Measurements from ENCODE around the gene GPC5.

GPC5 gene

GRCh38 chr13:92164822-92165221 is 766.4 kb downstream of the GPC5 start:
- Histone ChIP-seq H3K9ac (ENCODE audit: low read depth, low read length) (no peak overlapping the region), H3K9me3 (ENCODE audit: control insufficient read depth, insufficient read depth, low read length) (no peaks in the 10 kb centered on the region), H3K36me3 (ENCODE audit: insufficient read depth, low read length) (no peaks in the 10 kb centered on the region), H3K4me1 (ENCODE audit: insufficient read depth, low read length) (no peaks in the 10 kb centered on the region)

- Histone ChIP-seq H3K36me3 (ENCODE audit: insufficient read depth, low read length) (no peaks in the 10 kb centered on the region), H3K4me1 (ENCODE audit: insufficient read depth, low read length) (no peaks in the 10 kb centered on the region), H3K9ac (ENCODE audit: low read depth, low read length) (no peak overlapping the region), H3K9me3 (ENCODE audit: control insufficient read depth, insufficient read depth, low read length) (no peaks in the 10 kb centered on the region)
Measured at GRCh38 chr13:92172191-92172590, 773.8 kb downstream of the GPC5 start.

- no peaks in the 10 kb centered on the region for H3K36me3 ChIP-seq (ENCODE audit: insufficient read depth, low read length)
- H3K4me1 ChIP-seq (ENCODE audit: insufficient read depth, low read length), result no peaks in the 10 kb centered on the region
- no peak overlapping the region for H3K9ac ChIP-seq (ENCODE audit: low read depth, low read length)
- no peaks in the 10 kb centered on the region for H3K9me3 ChIP-seq (ENCODE audit: control insufficient read depth, insufficient read depth, low read length)
Measured at GRCh38 chr13:92173254-92173653, 774.8 kb downstream of the GPC5 start.

GRCh38 chr13:92175330-92175729 is 776.9 kb downstream of the GPC5 start:
- Histone ChIP-seq H3K9ac (ENCODE audit: low read depth, low read length) (no peak overlapping the region), H3K36me3 (ENCODE audit: insufficient read depth, low read length) (no peaks in the 10 kb centered on the region), H3K4me1 (ENCODE audit: insufficient read depth, low read length) (no peaks in the 10 kb centered on the region), H3K9me3 (ENCODE audit: control insufficient read depth, insufficient read depth, low read length) (no peaks in the 10 kb centered on the region)

GRCh38 chr13:92177966-92178365 is 779.5 kb downstream of the GPC5 start:
- H3K9me3 ChIP-seq (ENCODE audit: control insufficient read depth, insufficient read depth, low read length), result no peaks in the 10 kb centered on the region
- H3K9ac ChIP-seq (ENCODE audit: low read depth, low read length), result no peak overlapping the region
- no peaks in the 10 kb centered on the region for H3K36me3 ChIP-seq (ENCODE audit: insufficient read depth, low read length)
- no peaks in the 10 kb centered on the region for H3K4me1 ChIP-seq (ENCODE audit: insufficient read depth, low read length)

- Histone ChIP-seq H3K4me1 (ENCODE audit: insufficient read depth, low read length) (no peaks in the 10 kb centered on the region), H3K36me3 (ENCODE audit: insufficient read depth, low read length) (no peaks in the 10 kb centered on the region), H3K9ac (ENCODE audit: low read depth, low read length) (no peak overlapping the region), H3K9me3 (ENCODE audit: control insufficient read depth, insufficient read depth, low read length) (no peaks in the 10 kb centered on the region)
Measured at GRCh38 chr13:92179223-92179622, 780.8 kb downstream of the GPC5 start.

- H3K9me3 ChIP-seq (ENCODE audit: control insufficient read depth, insufficient read depth, low read length), result peaks cover 5% of the 10 kb centered on the region; the same call in 1 of the 2 replicates
- H3K36me3 ChIP-seq (ENCODE audit: insufficient read depth, low read length), result no peaks in the 10 kb centered on the region
- H3K4me1 ChIP-seq (ENCODE audit: insufficient read depth, low read length), result no peaks in the 10 kb centered on the region
- no peak overlapping the region for H3K9ac ChIP-seq (ENCODE audit: low read depth, low read length)
Measured at GRCh38 chr13:92187378-92187989, 789.1 kb downstream of the GPC5 start.

GRCh38 chr13:92188574-92188973 is 790.2 kb downstream of the GPC5 start:
- no peak overlapping the region for H3K9ac ChIP-seq (ENCODE audit: low read depth, low read length)
- H3K4me1 ChIP-seq (ENCODE audit: insufficient read depth, low read length), result no peaks in the 10 kb centered on the region
- no peaks in the 10 kb centered on the region for H3K36me3 ChIP-seq (ENCODE audit: insufficient read depth, low read length)
- H3K9me3 ChIP-seq (ENCODE audit: control insufficient read depth, insufficient read depth, low read length), result peaks cover 5% of the 10 kb centered on the region; the same call in 1 of the 2 replicates

- Histone ChIP-seq H3K9ac (ENCODE audit: low read depth, low read length) (no peak overlapping the region), H3K36me3 (ENCODE audit: insufficient read depth, low read length) (no peaks in the 10 kb centered on the region), H3K4me1 (ENCODE audit: insufficient read depth, low read length) (no peaks in the 10 kb centered on the region), H3K9me3 (ENCODE audit: control insufficient read depth, insufficient read depth, low read length) (no peaks in the 10 kb centered on the region)
Measured at GRCh38 chr13:92196591-92197256, 798.3 kb downstream of the GPC5 start.

GRCh38 chr13:92197669-92198068 is 799.2 kb downstream of the GPC5 start:
- Histone ChIP-seq H3K4me1 (ENCODE audit: insufficient read depth, low read length) (no peaks in the 10 kb centered on the region), H3K36me3 (ENCODE audit: insufficient read depth, low read length) (no peaks in the 10 kb centered on the region), H3K9me3 (ENCODE audit: control insufficient read depth, insufficient read depth, low read length) (no peaks in the 10 kb centered on the region), H3K9ac (ENCODE audit: low read depth, low read length) (no peak overlapping the region)

- Histone ChIP-seq H3K4me1 (ENCODE audit: insufficient read depth, low read length) (peaks cover 8% of the 10 kb centered on the region), H3K9me3 (ENCODE audit: control insufficient read depth, insufficient read depth, low read length) (no peaks in the 10 kb centered on the region)
Measured at GRCh38 chr13:92218615-92219014, 820.2 kb downstream of the GPC5 start.

GRCh38 chr13:92221916-92222315 is 823.5 kb downstream of the GPC5 start:
- H3K9me3 ChIP-seq (ENCODE audit: control insufficient read depth, insufficient read depth, low read length), result no peaks in the 10 kb centered on the region
- H3K9ac ChIP-seq (ENCODE audit: low read depth, low read length), result no peak overlapping the region
- no peaks in the 10 kb centered on the region for H3K36me3 ChIP-seq (ENCODE audit: insufficient read depth, low read length)
- H3K4me1 ChIP-seq (ENCODE audit: insufficient read depth, low read length), result peaks cover 8% of the 10 kb centered on the region

More at GRCh38 chr13:92218615-92219014, 820.2 kb downstream of the GPC5 start:
- Histone ChIP-seq H3K36me3 (ENCODE audit: insufficient read depth, low read length) (no peaks in the 10 kb centered on the region), H3K9ac (ENCODE audit: low read depth, low read length) (no peak overlapping the region)

GRCh38 chr13:92224052-92224821 is 825.8 kb downstream of the GPC5 start:
- H3K36me3 ChIP-seq (ENCODE audit: insufficient read depth, low read length), result no peaks in the 10 kb centered on the region
- no peaks in the 10 kb centered on the region for H3K9me3 ChIP-seq (ENCODE audit: control insufficient read depth, insufficient read depth, low read length)
- peaks cover 2% of the 10 kb centered on the region; the same call in 1 of the 2 replicates for H3K4me1 ChIP-seq (ENCODE audit: insufficient read depth, low read length)
- no peak overlapping the region for H3K9ac ChIP-seq (ENCODE audit: low read depth, low read length)

- Histone ChIP-seq H3K9me3 (ENCODE audit: control insufficient read depth, insufficient read depth, low read length) (no peaks in the 10 kb centered on the region), H3K4me1 (ENCODE audit: insufficient read depth, low read length) (no peaks in the 10 kb centered on the region), H3K36me3 (ENCODE audit: insufficient read depth, low read length) (no peaks in the 10 kb centered on the region), H3K9ac (ENCODE audit: low read depth, low read length) (no peak overlapping the region)
Measured at GRCh38 chr13:92224825-92225224, 826.4 kb downstream of the GPC5 start.

GRCh38 chr13:92225861-92226260 is 827.4 kb downstream of the GPC5 start:
- Histone ChIP-seq H3K9ac (ENCODE audit: low read depth, low read length) (no peak overlapping the region), H3K4me1 (ENCODE audit: insufficient read depth, low read length) (no peaks in the 10 kb centered on the region), H3K9me3 (ENCODE audit: control insufficient read depth, insufficient read depth, low read length) (no peaks in the 10 kb centered on the region), H3K36me3 (ENCODE audit: insufficient read depth, low read length) (no peaks in the 10 kb centered on the region)
